Keratinocyte (primary cell): ENCODE results near the gene PSRC1. TPM values are rescaled to one million over a fixed set of nuclear protein-coding genes. Genes with fewer than 3 reads are reported as not detected.

Source experiments
- DNase-seq: peaks from one replicate; pipeline ENCODE4 v3.0.0-alpha.2; 2011; ENCODE audit warnings: low read depth, missing footprints, low spot score
- FAIRE-seq: peaks from 2 replicates; lab custom pipeline; 2011; peaks lifted over from hg19 to GRCh38; lab: Jason Lieb, UNC
- H2AFZ ChIP-seq: 2 replicates; pipeline ENCODE4 v1.6.0; 2012; ENCODE audit warnings: low read length, control low read depth, inconsistent platforms; ENCODE audit not compliant: control insufficient read depth
- H3K27ac ChIP-seq: 2 replicates; pipeline ENCODE4 v1.5.1; 2011; ENCODE audit warnings: low read length; ENCODE audit not compliant: control insufficient read depth, insufficient read depth
- H3K27me3 ChIP-seq: 3 replicates; pipeline ENCODE4 v1.6.0; 2011; ENCODE audit warnings: low read length; ENCODE audit not compliant: control insufficient read depth, insufficient read depth; ENCODE audit errors: extremely low read depth
- H3K36me3 ChIP-seq, 2 experiments: 2 replicates in 1 of 2; 3 replicates in 1 of 2; pipeline ENCODE4 v1.5.1; 2011; ENCODE audit warnings: low read length in 2 of 2, mild to moderate bottlenecking in 1 of 2; ENCODE audit not compliant: control insufficient read depth in 2 of 2, insufficient read depth in 2 of 2; ENCODE audit errors: extremely low read depth in 1 of 2
- H3K4me1 ChIP-seq: 3 replicates; pipeline ENCODE4 v1.5.1; 2011; ENCODE audit warnings: low read length; ENCODE audit not compliant: control insufficient read depth, insufficient read depth; ENCODE audit errors: extremely low read depth
- H3K4me2 ChIP-seq: 3 replicates; pipeline ENCODE4 v1.6.0; 2011; ENCODE audit warnings: low read depth, low read length; ENCODE audit not compliant: control insufficient read depth, insufficient read depth; ENCODE audit errors: extremely low read depth
- H3K4me3 ChIP-seq, 3 experiments: fragments of 200-600 bp in 1 of 3; sonication (generic) in 1 of 3; 2 replicates in 2 of 3; 3 replicates in 1 of 3; pipeline ENCODE4 v1.5.1; 2011 to 2016; ENCODE audit warnings: low read length in 3 of 3, mild to moderate bottlenecking in 3 of 3, control low read depth in 2 of 3, inconsistent platforms in 1 of 3, low read depth in 1 of 3, mixed read lengths in 1 of 3, mixed run types in 1 of 3, moderate library complexity in 1 of 3; ENCODE audit not compliant: control insufficient read depth in 2 of 3, insufficient read depth in 2 of 3; ENCODE audit errors: extremely low read depth in 1 of 3
- H3K79me2 ChIP-seq: 2 replicates; pipeline ENCODE4 v1.6.0; 2012; ENCODE audit warnings: low read length; ENCODE audit not compliant: control insufficient read depth, insufficient read depth
- H3K9ac ChIP-seq: 3 replicates; pipeline ENCODE4 v1.6.0; 2011; ENCODE audit warnings: low read length; ENCODE audit not compliant: control insufficient read depth, insufficient read depth; ENCODE audit errors: extremely low read depth
- H3K9me1 ChIP-seq: 3 replicates; pipeline ENCODE4 v1.6.0; 2011; ENCODE audit warnings: low read length; ENCODE audit not compliant: control insufficient read depth, insufficient read depth; ENCODE audit errors: extremely low read depth
- H3K9me3 ChIP-seq: 2 replicates; pipeline ENCODE4 v1.5.1; 2012; ENCODE audit warnings: low read depth, low read length; ENCODE audit not compliant: control insufficient read depth
- H4K20me1 ChIP-seq: 3 replicates; pipeline ENCODE4 v1.6.0; 2011; ENCODE audit warnings: low read length; ENCODE audit not compliant: control insufficient read depth, insufficient read depth; ENCODE audit errors: extremely low read depth
- EZH2 ChIP-seq: IDR thresholded peaks from one replicate; pipeline ENCODE4 v1.6.1; 2012; ENCODE audit warnings: inconsistent platforms, mild to moderate bottlenecking, low read length, moderate library complexity
- dilution Hi-C: fragments of 300-500 bp; cut with MboI; formaldehyde crosslinking; loops from one replicate; pipeline ENCODE4 v1.7.0; 2020; ENCODE audit warnings: low sequenced_read_pairs; ENCODE audit not compliant: extremely low pct_ligation_motif_present
- polyA plus RNA-seq, 5 experiments: library from polyadenylated mRNA; depleted of rRNA in 3 of 5; stranded (reverse) in 3 of 5; stranded (forward) in 1 of 5; unstranded in 1 of 5; fragments of >200 nt; gene quantifications; 1 replicate in 1 of 5; 2 replicates in 3 of 5; 3 replicates in 1 of 5; pipeline versions ENCODE4 v1.2.1 to v1.2.3, GENCODE V29; 2011 to 2012; ENCODE audit warnings: missing spikeins in 2 of 5, low read depth in 1 of 5, low replicate concordance in 1 of 5
- TF ChIP-seq, protein P1 (sequence below), 3 experiments: IDR thresholded peaks in 1 of 3; conservative IDR thresholded peaks in 1 of 3; optimal IDR thresholded peaks in 1 of 3; 2 replicates in 2 of 3; 3 replicates in 1 of 3; pipeline versions ENCODE3 to v1.5.1; 2011; ENCODE audit warnings: low read length in 3 of 3, mild to moderate bottlenecking in 3 of 3, moderate library complexity in 2 of 3, control low read depth in 1 of 3, inconsistent platforms in 1 of 3; ENCODE audit not compliant: insufficient read depth in 2 of 3; ENCODE audit errors: extremely low read depth in 1 of 3

Gene PSRC1
- polyA plus RNA-seq, 1 donor (not counting 4 experiments of a cell fraction or from before 2014, with no cell fraction given), result 10.2 TPM

DNA sequence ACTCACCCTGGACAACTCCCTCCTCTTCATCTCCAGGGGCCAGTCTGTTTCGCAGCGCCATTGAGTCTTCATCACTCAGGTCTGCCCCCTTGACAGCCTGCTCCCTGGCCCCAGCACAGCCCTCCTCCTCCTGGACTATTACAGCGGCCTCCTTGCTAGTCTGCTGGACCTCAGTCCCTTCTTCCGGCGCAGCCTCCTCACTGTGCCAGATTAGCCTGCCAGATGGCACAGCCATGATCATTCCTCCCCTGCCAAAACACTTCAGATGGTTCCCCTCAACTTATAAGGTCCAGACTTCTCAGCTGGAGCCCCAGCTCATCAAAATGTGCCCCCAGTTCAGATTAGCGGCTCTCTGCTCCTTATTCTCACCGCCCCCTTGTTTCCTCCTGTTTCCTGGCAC is 40.6 kb downstream of the PSRC1 start:
- Histone ChIP-seq H3K9me1 (peaks cover 3% of the 10 kb centered on the region), H3K79me2 (no peaks in the 10 kb centered on the region), H3K27ac (no peak overlapping the region), H3K36me3 (peaks cover 16 to 20% of the 10 kb centered on the region in 2 experiments), H3K27me3 (no peaks in the 10 kb centered on the region), H3K4me2 (no peak overlapping the region), H3K9ac (no peak overlapping the region), H2AFZ (no peak overlapping the region), H3K4me1 (peaks cover 29% of the 10 kb centered on the region), H4K20me1 (peaks cover 5% of the 10 kb centered on the region), H3K9me3 (no peaks in the 10 kb centered on the region), H3K4me3 (no peak overlapping the region)
- TF ChIP-seq, protein P1, sequence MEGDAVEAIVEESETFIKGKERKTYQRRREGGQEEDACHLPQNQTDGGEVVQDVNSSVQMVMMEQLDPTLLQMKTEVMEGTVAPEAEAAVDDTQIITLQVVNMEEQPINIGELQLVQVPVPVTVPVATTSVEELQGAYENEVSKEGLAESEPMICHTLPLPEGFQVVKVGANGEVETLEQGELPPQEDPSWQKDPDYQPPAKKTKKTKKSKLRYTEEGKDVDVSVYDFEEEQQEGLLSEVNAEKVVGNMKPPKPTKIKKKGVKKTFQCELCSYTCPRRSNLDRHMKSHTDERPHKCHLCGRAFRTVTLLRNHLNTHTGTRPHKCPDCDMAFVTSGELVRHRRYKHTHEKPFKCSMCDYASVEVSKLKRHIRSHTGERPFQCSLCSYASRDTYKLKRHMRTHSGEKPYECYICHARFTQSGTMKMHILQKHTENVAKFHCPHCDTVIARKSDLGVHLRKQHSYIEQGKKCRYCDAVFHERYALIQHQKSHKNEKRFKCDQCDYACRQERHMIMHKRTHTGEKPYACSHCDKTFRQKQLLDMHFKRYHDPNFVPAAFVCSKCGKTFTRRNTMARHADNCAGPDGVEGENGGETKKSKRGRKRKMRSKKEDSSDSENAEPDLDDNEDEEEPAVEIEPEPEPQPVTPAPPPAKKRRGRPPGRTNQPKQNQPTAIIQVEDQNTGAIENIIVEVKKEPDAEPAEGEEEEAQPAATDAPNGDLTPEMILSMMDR (optimal IDR thresholded peaks at IDR 0.05 in 1 of 3, IDR thresholded peaks at IDR 0.05 in 1 of 3, conservative IDR thresholded peaks at IDR 0.05 in 1 of 3; ENCODE audit: extremely low read depth in 1 of 3, insufficient read depth in 2 of 3, low read length in 3 of 3), result no peak
- TF ChIP-seq EZH2, result no peak
- FAIRE-seq (no peak), DNase-seq (no peak)
- dilution Hi-C loops, result no loop called here

DNA sequence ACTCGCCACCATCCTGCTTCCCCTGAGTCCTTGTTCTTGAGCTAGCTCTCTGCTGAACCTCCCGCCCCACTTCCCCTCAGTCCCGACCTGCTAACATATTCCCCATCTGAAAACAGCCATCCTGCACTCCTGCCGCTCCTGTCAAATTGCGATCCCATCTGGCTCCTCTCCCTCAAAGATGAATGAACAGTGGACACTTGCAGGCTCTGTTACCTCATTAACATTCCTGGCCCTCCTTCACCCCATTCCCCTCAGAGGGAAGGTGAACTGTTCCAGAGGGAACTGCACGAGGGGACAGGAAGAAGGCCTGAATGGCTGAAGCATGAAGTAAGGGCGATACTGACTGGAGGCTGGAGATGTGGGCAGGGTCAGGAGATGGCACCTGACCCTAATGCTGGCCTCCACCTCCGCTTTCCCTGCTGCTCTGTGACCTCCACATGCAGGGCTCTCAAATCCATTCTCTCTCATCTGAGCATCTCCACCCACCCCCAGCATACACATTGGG is 41.1 kb downstream of the PSRC1 start:
- TF ChIP-seq, protein P1 (optimal IDR thresholded peaks at IDR 0.05 in 1 of 3, IDR thresholded peaks at IDR 0.05 in 1 of 3, conservative IDR thresholded peaks at IDR 0.05 in 1 of 3; ENCODE audit: extremely low read depth in 1 of 3, insufficient read depth in 2 of 3, low read length in 3 of 3), result no peak
- no peak for TF ChIP-seq EZH2
- no peaks in the 10 kb centered on the region for H3K9me3 ChIP-seq
- no peak overlapping the region for H3K4me3 ChIP-seq
- H3K4me1 ChIP-seq, result peaks cover 29% of the 10 kb centered on the region
- H3K27me3 ChIP-seq, result no peaks in the 10 kb centered on the region
- FAIRE-seq, result no peak
- H3K27ac ChIP-seq, result no peak overlapping the region
- peaks cover 20 to 25% of the 10 kb centered on the region in 2 experiments for H3K36me3 ChIP-seq
- H3K79me2 ChIP-seq, result no peaks in the 10 kb centered on the region
- H3K9me1 ChIP-seq, result peaks cover 3% of the 10 kb centered on the region
- H2AFZ ChIP-seq, result no peak overlapping the region
- H4K20me1 ChIP-seq, result peaks cover 5% of the 10 kb centered on the region
- dilution Hi-C loops, result no loop called here
- DNase-seq, result no peak
- H3K4me2 ChIP-seq, result no peak overlapping the region
- no peak overlapping the region for H3K9ac ChIP-seq
